Esophagus squamous epithelium (tissue), 4 donors: Measurements from ENCODE around the gene TMEM269.

ENCODE experiments used
- POLR2A ChIP-seq, 4 donors: fragments of 450-650 bp; IDR thresholded peaks; one replicate each; pipeline ENCODE4 v1.6.1; 2017; ENCODE audit warnings: antibody characterized with exemption in 4 of 4, mild to moderate bottlenecking in 4 of 4, moderate library complexity in 3 of 4
- TF ChIP-seq, protein P1 (sequence below), 6 experiments: fragments of 450-650 bp in 4 of 6; fragments of 200-600 bp in 2 of 6; sonication (generic) in 2 of 6; IDR thresholded peaks; one replicate each; pipeline ENCODE4 v1.5.1; 2016 to 2019; ENCODE audit warnings: antibody characterized with exemption in 6 of 6, mild to moderate bottlenecking in 4 of 6, moderate library complexity in 4 of 6

GRCh38 chr1:42822800-42823392, 38.1 kb downstream of the TMEM269 start:
- TF ChIP-seq, protein P1, sequence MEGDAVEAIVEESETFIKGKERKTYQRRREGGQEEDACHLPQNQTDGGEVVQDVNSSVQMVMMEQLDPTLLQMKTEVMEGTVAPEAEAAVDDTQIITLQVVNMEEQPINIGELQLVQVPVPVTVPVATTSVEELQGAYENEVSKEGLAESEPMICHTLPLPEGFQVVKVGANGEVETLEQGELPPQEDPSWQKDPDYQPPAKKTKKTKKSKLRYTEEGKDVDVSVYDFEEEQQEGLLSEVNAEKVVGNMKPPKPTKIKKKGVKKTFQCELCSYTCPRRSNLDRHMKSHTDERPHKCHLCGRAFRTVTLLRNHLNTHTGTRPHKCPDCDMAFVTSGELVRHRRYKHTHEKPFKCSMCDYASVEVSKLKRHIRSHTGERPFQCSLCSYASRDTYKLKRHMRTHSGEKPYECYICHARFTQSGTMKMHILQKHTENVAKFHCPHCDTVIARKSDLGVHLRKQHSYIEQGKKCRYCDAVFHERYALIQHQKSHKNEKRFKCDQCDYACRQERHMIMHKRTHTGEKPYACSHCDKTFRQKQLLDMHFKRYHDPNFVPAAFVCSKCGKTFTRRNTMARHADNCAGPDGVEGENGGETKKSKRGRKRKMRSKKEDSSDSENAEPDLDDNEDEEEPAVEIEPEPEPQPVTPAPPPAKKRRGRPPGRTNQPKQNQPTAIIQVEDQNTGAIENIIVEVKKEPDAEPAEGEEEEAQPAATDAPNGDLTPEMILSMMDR (IDR thresholded peaks at IDR 0.05) = no peak
- no peak for TF ChIP-seq POLR2A (IDR thresholded peaks at IDR 0.05)
